ENCODE data around the gene CDKN2D. TPM values are rescaled to one million over a fixed set of nuclear protein-coding genes. Genes with fewer than 3 reads are reported as not detected.

CDKN2D gene
- total RNA-seq, 1 donor from 2014 or later: 6.6 TPM

GRCh38 chr19:10557603-10558197 is 11.1 kb downstream of the CDKN2D start:
- Histone ChIP-seq H3K27me3 (ENCODE audit: control insufficient read depth, insufficient read depth, low read length) (no peaks in the 10 kb centered on the region), H3K4me3 (ENCODE audit: low read depth, low read length) (no peak overlapping the region), H3K36me3 (ENCODE audit: control insufficient read depth, insufficient read depth, low read length) (peaks cover 30% of the 10 kb centered on the region)
- no peak for FAIRE-seq
- no peak for TF ChIP-seq CTCF (IDR thresholded peaks at IDR 0.05; ENCODE audit: insufficient read depth, low read length, severe bottlenecking)
- DNase-seq (ENCODE audit: low read depth): no peak

GRCh38 chr19:10555610-10555973 is 13.2 kb downstream of the CDKN2D start:
- Histone ChIP-seq H3K4me3 (ENCODE audit: low read depth, low read length) (no peak overlapping the region), H3K27me3 (ENCODE audit: control insufficient read depth, insufficient read depth, low read length) (no peaks in the 10 kb centered on the region), H3K36me3 (ENCODE audit: control insufficient read depth, insufficient read depth, low read length) (peaks cover 29% of the 10 kb centered on the region)
- FAIRE-seq (no peak), DNase-seq (ENCODE audit: low read depth) (no peak)
- no peak for TF ChIP-seq CTCF (IDR thresholded peaks at IDR 0.05; ENCODE audit: insufficient read depth, low read length, severe bottlenecking)

- DNase-seq (ENCODE audit: low read depth): peak; percentile 92
- no peaks in the 10 kb centered on the region for H3K27me3 ChIP-seq (ENCODE audit: control insufficient read depth, insufficient read depth, low read length)
- peaks cover 28% of the 10 kb centered on the region for H3K36me3 ChIP-seq (ENCODE audit: control insufficient read depth, insufficient read depth, low read length)
- H3K4me3 ChIP-seq (ENCODE audit: low read depth, low read length): no peak overlapping the region
- no peak for FAIRE-seq
- TF ChIP-seq CTCF (IDR thresholded peaks at IDR 0.05; ENCODE audit: insufficient read depth, low read length, severe bottlenecking): peak; percentile 44
These were observed 13.8 kb downstream of the CDKN2D start for GRCh38 chr19:10554760-10555609.

- H3K36me3 ChIP-seq (ENCODE audit: control insufficient read depth, insufficient read depth, low read length): peaks cover 25% of the 10 kb centered on the region
- no peak overlapping the region for H3K4me3 ChIP-seq (ENCODE audit: low read depth, low read length)
- no peaks in the 10 kb centered on the region for H3K27me3 ChIP-seq (ENCODE audit: control insufficient read depth, insufficient read depth, low read length)
- no peak for TF ChIP-seq CTCF (IDR thresholded peaks at IDR 0.05; ENCODE audit: insufficient read depth, low read length, severe bottlenecking)
- FAIRE-seq (peak; percentile 80), DNase-seq (ENCODE audit: low read depth) (peak; percentile 88)
These were observed 14.8 kb downstream of the CDKN2D start for GRCh38 chr19:10553943-10554381.

- H3K4me3 ChIP-seq (ENCODE audit: low read depth, low read length): no peak overlapping the region
- no peak for DNase-seq (ENCODE audit: low read depth)
- peaks cover 27% of the 10 kb centered on the region for H3K36me3 ChIP-seq (ENCODE audit: control insufficient read depth, insufficient read depth, low read length)
- no peaks in the 10 kb centered on the region for H3K27me3 ChIP-seq (ENCODE audit: control insufficient read depth, insufficient read depth, low read length)
- TF ChIP-seq CTCF (IDR thresholded peaks at IDR 0.05; ENCODE audit: insufficient read depth, low read length, severe bottlenecking): no peak
- FAIRE-seq: no peak
These were observed 15.6 kb downstream of the CDKN2D start for GRCh38 chr19:10553087-10553667.

All from bronchial epithelial cell (primary cell).